ENCODE results near the gene ADGRF3.
"Not testable (repeated sequence)": the region's sequence is repeated elsewhere in the genome, so short reads cannot be mapped to it uniquely, and the experiment has no call there.

Gene ADGRF3, protein sequence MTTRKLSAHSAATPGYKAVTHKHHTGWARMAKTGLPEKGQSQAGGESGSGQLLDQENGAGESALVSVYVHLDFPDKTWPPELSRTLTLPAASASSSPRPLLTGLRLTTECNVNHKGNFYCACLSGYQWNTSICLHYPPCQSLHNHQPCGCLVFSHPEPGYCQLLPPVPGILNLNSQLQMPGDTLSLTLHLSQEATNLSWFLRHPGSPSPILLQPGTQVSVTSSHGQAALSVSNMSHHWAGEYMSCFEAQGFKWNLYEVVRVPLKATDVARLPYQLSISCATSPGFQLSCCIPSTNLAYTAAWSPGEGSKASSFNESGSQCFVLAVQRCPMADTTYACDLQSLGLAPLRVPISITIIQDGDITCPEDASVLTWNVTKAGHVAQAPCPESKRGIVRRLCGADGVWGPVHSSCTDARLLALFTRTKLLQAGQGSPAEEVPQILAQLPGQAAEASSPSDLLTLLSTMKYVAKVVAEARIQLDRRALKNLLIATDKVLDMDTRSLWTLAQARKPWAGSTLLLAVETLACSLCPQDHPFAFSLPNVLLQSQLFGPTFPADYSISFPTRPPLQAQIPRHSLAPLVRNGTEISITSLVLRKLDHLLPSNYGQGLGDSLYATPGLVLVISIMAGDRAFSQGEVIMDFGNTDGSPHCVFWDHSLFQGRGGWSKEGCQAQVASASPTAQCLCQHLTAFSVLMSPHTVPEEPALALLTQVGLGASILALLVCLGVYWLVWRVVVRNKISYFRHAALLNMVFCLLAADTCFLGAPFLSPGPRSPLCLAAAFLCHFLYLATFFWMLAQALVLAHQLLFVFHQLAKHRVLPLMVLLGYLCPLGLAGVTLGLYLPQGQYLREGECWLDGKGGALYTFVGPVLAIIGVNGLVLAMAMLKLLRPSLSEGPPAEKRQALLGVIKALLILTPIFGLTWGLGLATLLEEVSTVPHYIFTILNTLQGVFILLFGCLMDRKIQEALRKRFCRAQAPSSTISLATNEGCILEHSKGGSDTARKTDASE

GRCh38 chr2:26346454-26347053 lies at the start of gene ADGRF3:
Gene ADGRF3, minus strand, starts transcription at chr2:26346789. Its CDS starts 555 bp downstream, at chr2:26346234.
- DNase-seq, result no peak

- no peak for DNase-seq
Measured at GRCh38 chr2:26395394-26395793, 48.8 kb upstream of the ADGRF3 start.

GRCh38 chr2:26394694-26395093 lies 48.1 kb upstream of the ADGRF3 start:
- DNase-seq, result no peak

GRCh38 chr2:26387189-26387588 lies 40.6 kb upstream of the ADGRF3 start:
- no peak for DNase-seq

GRCh38 chr2:26384597-26384996 lies 38.0 kb upstream of the ADGRF3 start:
- no peak for DNase-seq

DNA sequence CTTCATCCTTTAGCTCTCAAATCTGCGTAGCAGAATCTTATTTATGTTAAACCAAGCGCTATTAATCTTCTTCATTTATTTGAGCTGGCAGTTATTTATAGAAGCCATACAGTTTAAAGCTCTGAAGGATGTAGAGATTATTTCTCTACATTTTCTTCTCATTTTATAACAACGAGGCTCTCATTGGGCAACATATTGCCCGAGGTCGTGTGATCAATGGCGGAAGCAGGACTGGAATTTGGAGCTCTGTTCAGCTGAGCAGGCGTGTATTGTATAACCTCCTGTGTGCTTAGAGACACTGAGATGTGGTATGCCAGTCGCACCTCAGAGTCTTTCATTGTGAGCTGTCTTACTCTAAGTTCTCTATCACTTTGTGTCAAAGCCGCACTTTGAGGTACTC lies 37.6 kb upstream of the ADGRF3 start:
- DNase-seq, result no peak

DNA sequence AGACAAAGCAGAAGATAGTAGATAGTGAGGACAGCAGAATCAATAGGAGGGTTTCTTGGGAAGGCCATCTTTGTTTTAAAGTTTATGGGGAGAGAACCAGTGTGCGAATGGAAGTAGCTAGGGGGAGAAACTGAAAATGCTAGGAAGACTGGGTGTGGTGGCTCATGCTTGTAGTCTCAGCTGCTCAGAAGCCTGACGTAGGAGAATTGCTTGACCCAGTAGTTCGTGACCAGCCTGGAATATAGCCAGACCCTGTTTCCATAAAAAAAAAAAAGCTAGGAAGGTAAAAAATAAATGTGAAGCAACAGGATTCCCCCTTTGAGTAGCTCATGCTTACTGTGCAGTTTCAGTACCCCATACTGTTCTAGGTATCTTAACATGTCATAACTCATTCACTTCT lies 36.0 kb upstream of the ADGRF3 start:
- DNase-seq, result no peak

GRCh38 chr2:26380281-26380680 lies 33.7 kb upstream of the ADGRF3 start:
- DNase-seq, result no peak

DNA sequence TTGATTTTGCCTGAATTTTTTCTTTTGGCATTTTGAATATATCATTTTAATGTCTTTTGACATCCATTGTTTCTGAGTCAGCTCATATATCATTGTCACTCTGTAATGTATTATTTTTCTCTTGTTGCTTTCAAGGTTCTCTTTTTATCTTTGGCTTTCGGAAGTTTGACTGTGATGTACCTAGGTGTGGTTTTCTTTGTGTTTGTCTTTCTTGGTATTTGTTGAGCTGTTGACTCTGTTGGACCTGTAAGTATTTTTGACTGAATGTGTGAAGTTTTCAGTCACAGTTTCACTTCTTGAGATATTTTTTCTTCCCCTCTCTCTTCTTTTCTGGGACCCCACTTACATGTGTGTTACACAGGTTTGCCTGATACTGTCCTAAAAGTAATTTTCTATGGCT lies 30.2 kb upstream of the ADGRF3 start:
- no peak for DNase-seq

DNA sequence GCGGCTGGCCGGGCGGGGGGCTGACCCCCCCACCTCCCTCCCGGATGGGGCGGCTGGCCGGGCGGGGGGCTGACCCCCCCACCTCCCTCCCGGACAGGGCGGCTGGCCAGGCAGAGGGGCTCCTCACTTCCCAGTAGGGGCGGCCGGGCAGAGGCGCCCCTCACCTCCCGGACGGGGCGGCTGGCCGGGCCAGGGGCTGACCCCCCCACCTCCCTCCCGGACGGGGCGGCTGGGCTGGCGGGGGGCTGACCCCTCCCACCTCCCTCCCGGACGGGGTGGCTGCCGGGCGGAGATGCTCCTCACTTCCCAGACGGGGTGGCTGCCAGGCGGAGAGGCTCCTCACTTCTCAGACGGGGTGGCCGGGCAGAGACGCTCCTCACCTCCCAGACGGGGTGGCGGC lies 24.3 kb upstream of the ADGRF3 start:
- not testable (repeated sequence) for DNase-seq

DNA sequence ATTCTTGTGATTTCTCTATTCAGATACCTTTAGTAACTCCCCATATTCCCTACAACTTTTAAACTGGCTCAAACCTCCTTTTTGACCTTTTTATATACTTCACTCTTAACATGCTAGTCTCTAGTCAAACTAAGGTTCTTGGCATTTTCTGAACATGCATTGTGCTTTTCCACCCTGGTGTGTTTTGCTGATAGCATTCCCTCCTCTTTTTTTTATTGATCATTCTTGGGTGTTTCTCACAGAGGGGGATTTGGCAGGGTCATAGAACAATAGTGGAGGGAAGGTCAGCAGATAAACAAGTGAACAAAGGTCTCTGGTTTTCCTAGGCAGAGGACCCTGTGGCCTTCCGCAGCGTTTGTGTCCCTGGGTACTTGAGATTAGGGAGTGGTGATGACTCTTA lies 23.1 kb upstream of the ADGRF3 start:
- DNase-seq, result not testable (repeated sequence)

- no peak for DNase-seq
Measured at GRCh38 chr2:26366957-26367356, 20.4 kb upstream of the ADGRF3 start.

DNA sequence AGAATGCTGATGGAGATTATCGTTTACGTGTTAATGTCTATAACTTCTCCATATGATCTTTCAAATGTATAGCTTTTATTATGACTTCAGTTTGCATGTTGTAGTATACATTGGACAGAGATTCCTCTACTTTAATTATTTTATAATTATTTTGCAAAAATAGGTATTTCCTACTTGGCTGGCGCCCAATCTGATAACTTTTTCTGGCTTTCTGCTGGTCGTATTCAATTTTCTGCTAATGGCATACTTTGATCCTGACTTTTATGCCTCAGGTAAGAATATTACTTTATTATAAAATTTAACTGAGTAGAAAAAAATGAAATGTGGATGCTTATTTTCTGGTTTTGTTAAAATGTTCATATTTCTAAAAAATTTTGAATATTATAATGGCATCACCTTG lies 18.1 kb upstream of the ADGRF3 start:
- no peak for DNase-seq

GRCh38 chr2:26363958-26364357 lies 17.4 kb upstream of the ADGRF3 start:
- DNase-seq, result no peak

DNA sequence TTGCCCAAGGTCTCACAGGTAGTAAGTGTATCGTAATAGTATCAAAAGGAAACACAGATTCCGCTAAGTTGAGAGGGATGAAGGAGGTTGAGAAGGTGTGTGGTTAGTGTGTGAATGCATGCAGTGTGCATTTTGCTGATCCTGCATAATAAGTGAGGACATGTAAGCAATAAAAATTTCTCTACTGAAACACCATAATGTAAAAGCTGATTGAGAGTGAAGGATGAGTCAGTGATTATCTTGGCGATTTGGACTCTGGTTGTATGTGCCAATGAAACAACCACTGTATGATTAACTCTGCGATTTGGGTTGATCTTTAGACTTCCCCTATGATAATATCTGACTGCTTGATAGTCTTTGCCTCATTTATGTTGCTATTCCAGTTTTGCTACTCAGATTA lies 16.7 kb upstream of the ADGRF3 start:
- no peak for DNase-seq

- DNase-seq, result peak; percentile 47
Measured at GRCh38 chr2:26359886-26360473, 13.4 kb upstream of the ADGRF3 start.

- no peak for DNase-seq
Measured at GRCh38 chr2:26356771-26357170, 10.2 kb upstream of the ADGRF3 start.

DNA sequence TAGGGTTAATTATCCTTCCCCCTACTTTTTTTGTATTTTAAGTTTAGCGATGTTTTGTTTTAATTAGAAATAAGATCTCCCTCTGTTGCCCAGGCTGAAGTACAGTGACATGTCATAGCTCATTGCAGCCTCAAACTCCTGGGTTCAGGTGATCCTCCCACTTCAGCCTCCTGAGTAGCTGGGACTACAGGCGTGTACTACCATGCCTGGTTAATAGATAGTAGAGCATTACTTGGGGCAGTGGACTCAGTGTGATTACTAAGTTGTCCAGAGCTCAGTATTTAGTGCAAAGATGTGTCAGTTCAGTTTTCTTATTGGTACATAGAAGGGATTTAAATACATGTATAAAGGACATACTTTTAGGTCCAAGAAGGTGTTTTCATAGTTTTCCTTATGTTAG lies 9.5 kb upstream of the ADGRF3 start:
- DNase-seq, result no peak

DNA sequence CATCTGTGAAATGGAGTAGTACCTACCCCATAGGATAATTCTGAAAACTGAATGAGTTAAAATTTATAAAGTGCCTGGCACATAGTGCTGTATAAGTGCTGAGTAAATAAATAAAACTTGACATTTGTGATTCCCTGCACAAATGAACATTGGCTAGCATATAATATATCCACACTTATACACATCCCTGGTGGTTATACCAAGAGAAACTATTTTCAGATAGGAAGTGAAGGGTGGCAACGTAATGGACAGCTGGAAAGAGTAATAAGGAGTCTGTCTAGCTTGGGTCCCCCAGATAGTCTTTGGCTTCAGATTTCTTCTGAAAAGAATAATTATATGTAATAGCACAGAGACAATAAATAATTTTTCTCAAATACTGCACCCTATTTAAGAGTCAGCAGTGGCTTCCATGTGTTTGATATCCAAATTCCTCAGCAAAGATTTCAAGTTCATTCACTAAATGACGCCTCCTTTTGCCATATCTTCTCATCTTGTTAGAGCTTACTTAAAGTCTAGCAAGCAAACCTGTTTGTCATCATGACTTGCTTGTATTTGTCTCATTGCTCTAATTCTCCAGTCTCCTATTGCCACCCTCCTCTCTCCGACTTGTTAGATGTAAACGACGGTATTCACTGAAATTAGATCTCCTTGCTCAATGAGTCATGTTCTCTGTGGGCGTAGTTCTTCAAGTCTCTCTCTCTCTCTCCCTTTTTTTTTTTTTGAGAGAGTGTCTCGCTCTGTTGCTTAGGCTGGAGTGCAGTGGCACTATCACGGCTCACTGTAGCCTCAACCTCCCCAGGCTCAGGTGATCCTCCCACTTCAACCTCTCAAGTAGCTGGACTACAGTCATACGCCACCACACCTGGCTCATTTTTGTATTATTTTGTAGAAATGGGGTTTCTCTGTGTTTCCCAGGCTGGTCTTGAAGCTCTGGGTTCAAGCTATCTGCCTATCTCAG lies 8.7 kb upstream of the ADGRF3 start:
- no peak for DNase-seq

DNA sequence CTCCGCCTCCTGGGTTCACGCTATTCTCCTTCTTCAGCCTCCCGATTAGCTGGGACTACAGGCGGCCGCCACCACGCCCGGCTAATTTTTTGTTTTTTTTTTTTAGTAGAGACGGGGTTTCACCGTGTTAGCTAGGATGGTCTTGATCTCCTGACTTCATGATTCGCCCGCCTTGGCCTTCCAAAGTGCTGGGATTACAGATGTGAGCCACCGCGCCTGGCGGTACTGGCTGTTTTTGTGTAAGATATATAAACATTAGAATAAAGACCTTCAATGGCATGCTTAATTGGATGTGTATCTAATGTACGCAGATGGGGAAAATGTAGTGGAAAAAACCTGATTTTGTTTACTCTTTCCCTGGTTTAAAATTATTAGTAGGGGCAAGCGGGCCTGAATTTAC lies 7.9 kb upstream of the ADGRF3 start:
- not testable (repeated sequence) for DNase-seq

GRCh38 chr2:26352892-26353291 lies 6.3 kb upstream of the ADGRF3 start:
- DNase-seq, result no peak
